Uterus (tissue), 2 donors: ENCODE measurements around the gene PTGS1.

Experiments
- CTCF ChIP-seq, 4 experiments: fragments of 200-600 bp in 2 of 4; fragments of 450-650 bp in 2 of 4; sonication (generic) in 2 of 4; IDR thresholded peaks; one replicate each; pipeline ENCODE4 v1.5.1; 2016 to 2019; ENCODE audit warnings: antibody characterized with exemption in 4 of 4, mild to moderate bottlenecking in 2 of 4, moderate library complexity in 1 of 4
- POLR2A ChIP-seq, 2 donors: fragments of 450-650 bp; IDR thresholded peaks; one replicate each; pipeline ENCODE4 v1.6.1; 2016; ENCODE audit warnings: antibody characterized with exemption in 2 of 2, mild to moderate bottlenecking in 1 of 2, moderate library complexity in 1 of 2

- TF ChIP-seq POLR2A (IDR thresholded peaks at IDR 0.05) (no peak), CTCF (IDR thresholded peaks at IDR 0.05) (no peak)
These were observed 10.6 kb downstream of the PTGS1 start for GRCh38 chr9:122381206-122381950.
